Measurements from ENCODE around the gene PAGE4. TPM values are rescaled to one million over a fixed set of nuclear protein-coding genes. Genes with fewer than 3 reads are reported as not detected.

The PAGE4 gene
- total RNA-seq, 1 donor from 2014 or later, result not detected

DNA sequence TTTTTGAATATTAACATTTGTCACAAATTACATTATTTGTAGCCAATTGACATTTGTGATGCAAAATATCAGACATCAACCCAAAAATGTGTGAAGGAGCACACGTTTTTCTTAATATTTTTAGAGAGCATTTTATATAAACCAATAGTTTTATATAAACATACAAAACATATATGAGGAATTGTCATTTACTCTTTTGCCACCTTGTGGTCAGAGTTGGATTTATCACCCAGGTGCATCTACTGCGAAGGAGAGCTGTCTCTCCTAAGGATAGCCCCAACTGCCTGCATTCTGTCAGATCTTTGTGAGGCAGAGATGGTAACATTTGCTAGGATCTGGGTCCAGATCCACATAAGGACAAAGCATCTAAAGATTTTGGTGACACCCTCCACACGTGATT lies 47.6 kb downstream of the PAGE4 start:
- DNase-seq (ENCODE audit: low spot score), result no peak

DNA sequence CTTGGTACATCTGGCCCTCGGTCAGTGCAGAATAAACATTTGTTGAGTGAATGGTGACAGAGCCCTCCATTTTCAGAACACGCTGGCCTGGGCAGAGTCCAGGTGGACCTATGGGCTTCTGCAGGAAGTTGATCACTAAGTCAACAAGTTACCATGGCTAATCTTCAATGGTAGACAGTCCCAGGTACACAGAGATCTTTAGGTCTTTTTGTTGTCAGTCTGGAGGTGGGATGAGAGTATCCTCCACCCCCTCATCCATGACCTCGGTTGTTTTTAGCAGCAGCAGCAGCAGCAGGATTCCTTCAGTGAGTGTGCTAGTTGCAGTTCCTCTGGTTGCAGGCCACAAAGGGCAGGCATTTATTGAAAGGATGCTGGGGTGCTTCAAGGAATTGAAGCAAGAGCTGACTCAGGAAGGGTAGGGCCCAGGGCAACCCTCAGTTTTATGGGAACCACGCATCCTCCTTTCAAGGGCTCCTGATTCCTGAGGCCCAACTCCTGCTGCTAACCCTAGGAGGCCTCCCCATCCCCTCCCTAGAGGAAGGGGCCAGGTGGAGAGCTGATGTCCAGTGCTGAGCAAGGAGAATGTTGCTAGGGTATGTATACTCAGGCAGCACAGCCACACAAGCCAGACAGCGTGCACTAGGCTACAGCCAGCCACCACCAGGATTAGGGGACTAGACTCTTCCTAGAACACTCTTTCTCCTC lies 48.4 kb downstream of the PAGE4 start:
- DNase-seq (ENCODE audit: low spot score), result no peak

DNA sequence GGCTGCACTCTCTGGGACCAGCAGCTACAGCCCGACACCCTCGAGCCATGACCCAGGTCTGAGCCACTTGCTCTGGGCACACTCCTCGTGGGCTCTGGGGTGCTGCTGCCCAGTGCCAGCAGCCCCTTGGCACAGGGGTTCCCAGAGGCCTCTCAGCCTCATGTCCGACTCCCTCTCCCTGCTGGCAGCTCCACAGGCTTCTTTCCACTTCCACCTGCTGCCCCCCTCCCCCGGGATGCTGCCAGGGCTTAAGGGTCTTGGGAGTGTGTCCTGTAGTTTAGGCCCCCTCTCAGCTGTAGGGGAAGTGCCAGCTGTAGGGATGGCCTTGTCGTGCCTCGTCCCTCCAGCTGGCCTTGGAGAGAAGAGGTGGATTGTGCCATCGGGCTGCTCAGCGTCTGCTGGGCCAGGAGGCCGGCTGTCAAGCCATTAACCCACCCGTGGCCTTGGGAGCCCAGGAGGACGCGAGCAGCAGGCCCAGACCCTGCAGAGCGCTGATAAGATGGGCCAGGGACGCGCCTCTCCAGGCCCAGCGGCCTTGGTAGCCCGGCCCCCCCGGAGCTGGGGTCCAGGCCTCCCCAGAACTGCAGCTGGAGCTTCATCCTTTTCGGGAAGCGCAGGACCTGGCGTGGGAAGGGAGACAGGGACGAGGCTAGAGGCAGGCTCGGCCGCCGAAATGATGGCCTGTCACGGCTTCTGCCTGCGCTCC lies 49.2 kb downstream of the PAGE4 start:
- DNase-seq (ENCODE audit: low spot score), result peak; percentile 44

DNA sequence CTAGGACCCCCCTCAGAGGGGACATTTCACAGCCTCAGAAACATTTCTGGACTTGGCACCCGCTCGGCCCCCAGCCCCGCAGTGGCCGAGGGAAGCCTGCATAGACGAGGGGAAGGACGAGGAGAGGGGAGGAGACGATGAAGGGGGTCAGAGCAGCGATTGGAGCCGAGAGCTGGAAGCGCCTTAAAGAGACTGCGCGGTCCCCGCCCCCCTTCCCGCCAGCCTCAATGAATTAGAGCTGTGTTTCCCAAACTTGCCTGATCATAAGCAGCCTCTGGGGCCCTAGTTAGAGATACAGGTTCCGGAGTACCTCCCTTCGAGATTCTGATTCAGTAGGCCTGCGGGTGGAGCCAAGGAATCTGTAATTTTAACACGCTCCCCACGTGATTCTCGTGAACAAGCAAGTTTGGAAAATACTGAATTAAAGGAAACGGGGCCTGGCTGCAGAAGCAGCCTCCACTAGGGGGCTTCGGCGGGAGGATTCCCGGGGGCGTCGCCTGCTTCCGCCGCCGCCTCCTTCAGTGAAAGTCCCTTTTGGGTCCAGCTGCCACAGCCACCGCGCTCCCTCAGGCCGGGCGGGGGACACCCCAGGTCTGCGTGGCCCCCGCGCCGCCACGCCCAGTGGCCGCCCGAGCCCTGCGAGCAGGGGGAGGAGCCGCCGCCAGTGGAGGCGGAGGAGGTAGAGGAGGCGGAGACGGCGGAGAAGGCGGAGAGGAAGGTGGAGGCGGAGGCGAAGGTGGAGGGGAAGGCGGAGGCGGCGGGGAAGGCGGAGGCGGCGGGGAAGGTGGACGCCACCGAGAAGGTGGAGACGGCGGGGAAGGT lies 49.9 kb downstream of the PAGE4 start, which contains the start of gene USP27X:
USP27X (plus strand) TSS at position 651 of the 822 bp plus-strand sequence. CDS start 824 bp downstream, outside the sequence.
- peak; percentile 80 for DNase-seq (ENCODE audit: low spot score)

DNA sequence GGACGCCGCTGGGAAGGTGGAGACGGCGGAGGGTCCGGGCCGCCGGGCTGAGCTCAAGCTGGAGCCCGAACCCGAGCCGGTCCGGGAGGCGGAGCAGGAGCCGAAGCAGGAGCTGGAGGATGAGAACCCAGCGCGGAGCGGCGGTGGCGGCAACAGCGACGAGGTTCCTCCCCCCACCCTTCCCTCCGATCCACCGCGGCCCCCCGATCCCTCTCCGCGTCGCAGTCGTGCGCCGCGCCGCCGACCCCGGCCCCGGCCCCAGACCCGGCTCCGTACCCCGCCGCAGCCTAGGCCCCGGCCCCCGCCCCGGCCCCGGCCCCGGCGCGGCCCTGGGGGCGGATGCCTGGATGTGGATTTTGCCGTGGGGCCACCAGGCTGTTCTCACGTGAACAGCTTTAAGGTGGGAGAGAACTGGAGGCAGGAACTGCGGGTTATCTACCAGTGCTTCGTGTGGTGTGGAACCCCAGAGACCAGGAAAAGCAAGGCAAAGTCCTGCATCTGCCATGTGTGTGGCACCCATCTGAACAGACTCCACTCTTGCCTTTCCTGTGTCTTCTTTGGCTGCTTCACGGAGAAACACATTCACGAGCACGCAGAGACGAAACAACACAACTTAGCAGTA lies 50.7 kb downstream of the PAGE4 start:
- DNase-seq (ENCODE audit: low spot score), result no peak

DNA sequence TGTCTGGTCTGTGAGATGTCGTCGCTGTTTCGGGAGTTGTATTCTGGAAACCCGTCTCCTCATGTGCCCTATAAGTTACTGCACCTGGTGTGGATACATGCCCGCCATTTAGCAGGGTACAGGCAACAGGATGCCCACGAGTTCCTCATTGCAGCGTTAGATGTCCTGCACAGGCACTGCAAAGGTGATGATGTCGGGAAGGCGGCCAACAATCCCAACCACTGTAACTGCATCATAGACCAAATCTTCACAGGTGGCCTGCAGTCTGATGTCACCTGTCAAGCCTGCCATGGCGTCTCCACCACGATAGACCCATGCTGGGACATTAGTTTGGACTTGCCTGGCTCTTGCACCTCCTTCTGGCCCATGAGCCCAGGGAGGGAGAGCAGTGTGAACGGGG lies 51.6 kb downstream of the PAGE4 start:
- no peak for DNase-seq (ENCODE audit: low spot score)

Other genes with a start within 250 kb of the PAGE4 start
- gene GAGE12H, start 249.4 kb upstream of the PAGE4 start, total RNA-seq, result not detected
- gene GAGE2A, start 239.8 kb upstream of the PAGE4 start, total RNA-seq, result not detected
- gene GAGE1, start 230.3 kb upstream of the PAGE4 start, total RNA-seq, result not detected
- not detected for gene PAGE1, start 133.3 kb upstream of the PAGE4 start, total RNA-seq
- 2.4 TPM for gene USP27X, start 50.2 kb downstream of the PAGE4 start, total RNA-seq
- 7.2 TPM for gene CLCN5, start 93.3 kb downstream of the PAGE4 start, total RNA-seq

All from ureter (tissue), 1 donor.